ENCODE results near the gene ATF2. TPM values are rescaled to one million over a fixed set of nuclear protein-coding genes. Genes with fewer than 3 reads are reported as not detected.

The ATF2 gene
- total RNA-seq, 2 donors from 2014 or later: 52.2 to 54.0 TPM

DNA sequence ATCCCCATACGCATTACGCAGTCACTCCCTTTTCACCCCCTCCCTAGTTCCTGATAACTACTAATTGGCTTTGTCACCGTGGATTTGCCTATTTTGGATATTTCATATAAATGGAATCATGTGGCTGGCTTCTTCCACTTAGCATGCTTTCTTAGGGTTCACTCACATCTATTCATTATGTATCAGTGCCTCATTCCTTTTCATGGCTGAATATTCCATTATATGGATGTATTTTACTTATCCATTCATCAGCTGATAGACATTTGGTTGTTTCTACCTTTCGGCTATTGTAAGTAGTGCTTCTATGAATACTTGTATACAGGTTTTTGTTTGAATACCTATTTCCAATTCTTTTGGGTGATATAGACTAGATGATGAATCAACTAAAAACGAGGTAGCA lies 8.6 kb upstream of the ATF2 start:
- no peak overlapping the region for H3K4me3 Mint-ChIP-seq
- H3K9me3 ChIP-seq (ENCODE audit: control insufficient read depth, low read length, poor library complexity, severe bottlenecking): no peaks in the 10 kb centered on the region
- peak overlapping the region; percentile 19 for H3K27ac Mint-ChIP-seq
- peaks cover 23% of the 10 kb centered on the region for H3K4me1 Mint-ChIP-seq
- no peaks in the 10 kb centered on the region for H3K27me3 Mint-ChIP-seq
- ATAC-seq (no peak), DNase-seq (no peak)
- peaks cover 9% of the 10 kb centered on the region for H3K36me3 Mint-ChIP-seq (ENCODE audit: low read depth)

- Mint-ChIP-seq H3K36me3 (ENCODE audit: low read depth) (peaks cover 9% of the 10 kb centered on the region), H3K27ac (peak overlapping the region; percentile 19)
- no peak for ATAC-seq
Observed at GRCh38 chr2:175175896-175176295, 7.9 kb upstream of the ATF2 start.

DNA sequence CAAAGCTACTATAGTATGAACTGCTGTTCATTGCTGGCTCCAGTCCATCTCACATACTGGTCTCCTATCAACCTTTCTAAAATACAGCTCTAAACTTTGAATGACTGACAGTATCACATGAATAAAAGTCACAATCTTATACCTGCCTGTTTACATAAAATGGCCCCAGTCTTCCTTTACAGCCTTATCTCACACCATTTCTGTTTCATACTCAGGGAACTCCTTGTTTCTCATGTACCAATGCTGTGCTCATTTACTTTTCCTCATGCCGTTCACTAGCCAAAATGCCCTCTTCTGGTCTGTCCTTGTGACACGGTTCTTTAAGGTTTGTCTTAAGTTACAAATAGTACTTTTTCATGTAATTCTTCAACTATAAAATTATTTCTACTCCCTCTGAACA lies 7.3 kb upstream of the ATF2 start:
- DNase-seq: no peak
- peaks cover 20% of the 10 kb centered on the region for H3K4me1 Mint-ChIP-seq
- ATAC-seq: no peak
- H3K27ac Mint-ChIP-seq: no peak overlapping the region
- H3K9me3 ChIP-seq (ENCODE audit: control insufficient read depth, low read length, poor library complexity, severe bottlenecking): no peaks in the 10 kb centered on the region
- peaks cover 9% of the 10 kb centered on the region for H3K36me3 Mint-ChIP-seq (ENCODE audit: low read depth)
- H3K27me3 Mint-ChIP-seq: no peaks in the 10 kb centered on the region
- H3K4me3 Mint-ChIP-seq: no peak overlapping the region

More at GRCh38 chr2:175175896-175176295, 7.9 kb upstream of the ATF2 start:
- Mint-ChIP-seq H3K4me3 (no peak overlapping the region), H3K4me1 (peaks cover 22% of the 10 kb centered on the region), H3K27me3 (no peaks in the 10 kb centered on the region)
- H3K9me3 ChIP-seq (ENCODE audit: control insufficient read depth, low read length, poor library complexity, severe bottlenecking): no peaks in the 10 kb centered on the region
- no peak for DNase-seq

DNA sequence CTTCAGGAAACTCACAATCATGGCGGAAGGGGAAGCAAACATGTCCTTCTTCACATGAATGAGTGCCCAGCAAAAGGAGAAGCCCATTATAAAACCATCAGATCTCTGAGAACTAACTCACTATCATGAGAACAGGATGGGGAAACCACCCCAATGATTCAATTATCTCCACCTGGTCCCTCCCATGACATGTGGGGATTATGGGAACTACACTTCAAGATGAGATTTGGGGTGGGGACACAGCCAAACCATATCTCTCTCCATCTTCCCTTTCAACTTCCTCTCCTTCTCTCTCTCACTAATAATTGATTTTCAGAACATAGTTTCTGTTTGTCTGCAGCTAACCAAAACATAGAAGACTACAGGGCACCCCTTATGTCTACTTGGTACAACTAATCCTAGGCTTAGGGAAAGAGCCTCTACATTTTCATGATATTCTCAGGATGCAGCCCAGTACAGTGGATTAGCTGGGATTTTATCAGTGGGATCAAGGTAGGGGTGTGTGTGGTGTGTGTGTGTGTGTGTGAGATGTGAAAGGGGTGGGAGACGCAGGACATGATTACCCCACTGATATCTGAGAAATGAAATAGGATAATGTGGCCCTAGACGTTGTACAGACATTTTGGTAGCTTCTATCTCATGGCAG lies 2.8 kb upstream of the ATF2 start:
- H3K36me3 Mint-ChIP-seq (ENCODE audit: low read depth): peaks cover 9% of the 10 kb centered on the region
- H3K4me1 Mint-ChIP-seq: peaks cover 30% of the 10 kb centered on the region
- H3K27me3 Mint-ChIP-seq: no peaks in the 10 kb centered on the region
- H3K27ac Mint-ChIP-seq: no peak overlapping the region
- no peak overlapping the region for H3K4me3 Mint-ChIP-seq
- ATAC-seq: no peak
- DNase-seq: no peak
- no peaks in the 10 kb centered on the region for H3K9me3 ChIP-seq (ENCODE audit: control insufficient read depth, low read length, poor library complexity, severe bottlenecking)

DNA sequence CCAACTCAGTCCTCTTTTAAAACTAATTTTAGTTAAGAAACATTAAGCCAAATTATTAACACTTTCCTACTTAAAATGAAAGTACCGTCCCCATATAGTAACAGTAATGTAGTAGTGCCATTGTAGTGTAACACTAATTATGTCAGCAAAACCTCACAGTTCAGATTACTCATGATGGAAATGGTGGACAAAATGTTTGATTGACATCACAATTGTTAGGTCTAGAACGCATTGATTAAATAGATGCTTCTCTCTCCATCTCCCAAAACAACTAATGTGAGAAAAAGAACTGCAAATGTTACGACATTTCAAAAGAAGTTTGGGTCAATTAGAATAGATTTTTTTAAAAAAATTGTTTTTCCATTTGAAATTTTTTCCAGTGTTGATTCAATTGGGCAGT lies 1.2 kb upstream of the ATF2 start:
- peaks cover 30% of the 10 kb centered on the region for H3K4me1 Mint-ChIP-seq
- H3K36me3 Mint-ChIP-seq (ENCODE audit: low read depth): peaks cover 5% of the 10 kb centered on the region

GRCh38 chr2:175168564-175168945 lies 552 bp upstream of the ATF2 start:
- Mint-ChIP-seq H3K4me3 (peak overlapping the region; percentile 98), H3K4me1 (peaks cover 31% of the 10 kb centered on the region), H3K27ac (peak overlapping the region; percentile 98), H3K36me3 (ENCODE audit: low read depth) (peaks cover 5% of the 10 kb centered on the region), H3K27me3 (no peaks in the 10 kb centered on the region)
- H3K9me3 ChIP-seq (ENCODE audit: control insufficient read depth, low read length, poor library complexity, severe bottlenecking): no peaks in the 10 kb centered on the region
- DNase-seq (no peak), ATAC-seq (peak; percentile 33)

More for the DNA sequence above, 1.2 kb upstream of the ATF2 start:
- no peaks in the 10 kb centered on the region for H3K9me3 ChIP-seq (ENCODE audit: control insufficient read depth, low read length, poor library complexity, severe bottlenecking)
- H3K27ac Mint-ChIP-seq: no peak overlapping the region
- ATAC-seq (no peak), DNase-seq (no peak)
- no peaks in the 10 kb centered on the region for H3K27me3 Mint-ChIP-seq
- no peak overlapping the region for H3K4me3 Mint-ChIP-seq

DNA sequence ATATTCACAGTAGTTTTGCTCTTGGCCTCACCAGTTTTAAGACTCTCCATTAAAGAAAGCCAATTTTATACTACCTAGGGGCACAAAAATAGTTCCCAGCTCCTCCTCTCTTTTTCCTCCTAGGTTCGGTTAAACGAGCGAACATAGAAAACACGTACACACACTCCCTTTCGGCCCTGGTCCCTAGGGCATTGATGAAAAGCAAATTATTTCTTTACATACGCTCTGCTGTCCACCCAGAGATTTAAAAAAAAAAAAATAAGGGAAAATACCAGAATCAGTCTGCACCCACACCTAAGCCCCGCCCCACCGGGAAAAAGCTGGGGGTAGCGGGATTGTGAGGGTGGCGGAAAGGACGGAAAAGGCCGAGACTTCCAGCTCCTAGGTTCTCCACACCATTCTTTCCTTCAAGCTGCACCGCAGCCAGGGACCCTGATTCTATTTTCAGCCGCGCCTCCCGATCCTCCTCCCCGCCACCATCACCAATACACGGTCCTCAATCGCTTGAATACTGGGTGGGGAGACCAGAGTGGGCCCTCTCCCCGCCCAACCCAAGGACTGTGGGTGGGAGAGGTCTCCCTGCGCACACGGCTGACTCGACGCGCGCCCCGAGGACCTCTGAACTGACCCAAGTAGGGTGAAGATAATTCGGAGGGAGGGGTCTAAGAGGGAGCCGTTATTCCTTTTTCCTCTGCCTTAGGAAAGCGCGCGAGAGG lies 769 bp downstream of the ATF2 start:
- peaks cover 2% of the 10 kb centered on the region for H3K36me3 Mint-ChIP-seq (ENCODE audit: low read depth)
- ATAC-seq: no peak
- peak overlapping the region; percentile 98 for H3K27ac Mint-ChIP-seq
- no peaks in the 10 kb centered on the region for H3K27me3 Mint-ChIP-seq
- peaks cover 26% of the 10 kb centered on the region for H3K4me1 Mint-ChIP-seq
- H3K4me3 Mint-ChIP-seq: peak overlapping the region; percentile 98
- no peaks in the 10 kb centered on the region for H3K9me3 ChIP-seq (ENCODE audit: control insufficient read depth, low read length, poor library complexity, severe bottlenecking)
- peak in 2 of 3 donors; percentile 14 to 15 for DNase-seq

- H3K9me3 ChIP-seq (ENCODE audit: control insufficient read depth, low read length, poor library complexity, severe bottlenecking): no peaks in the 10 kb centered on the region
- Mint-ChIP-seq H3K4me1 (peaks cover 26% of the 10 kb centered on the region), H3K4me3 (peak overlapping the region; percentile 98), H3K27me3 (no peaks in the 10 kb centered on the region), H3K36me3 (ENCODE audit: low read depth) (peaks cover 2% of the 10 kb centered on the region), H3K27ac (peak overlapping the region; percentile 98)
- DNase-seq (no peak), ATAC-seq (no peak)
Observed at GRCh38 chr2:175166216-175166824, 1.7 kb downstream of the ATF2 start.

GRCh38 chr2:175164235-175164634 lies 3.8 kb downstream of the ATF2 start:
- H3K27ac Mint-ChIP-seq: no peak overlapping the region
- no peak for DNase-seq
- no peak overlapping the region for H3K4me3 Mint-ChIP-seq
- H3K27me3 Mint-ChIP-seq: no peaks in the 10 kb centered on the region
- ATAC-seq: no peak
- H3K36me3 Mint-ChIP-seq (ENCODE audit: low read depth): peaks cover 2% of the 10 kb centered on the region
- no peaks in the 10 kb centered on the region for H3K9me3 ChIP-seq (ENCODE audit: control insufficient read depth, low read length, poor library complexity, severe bottlenecking)
- H3K4me1 Mint-ChIP-seq: peaks cover 26% of the 10 kb centered on the region

DNA sequence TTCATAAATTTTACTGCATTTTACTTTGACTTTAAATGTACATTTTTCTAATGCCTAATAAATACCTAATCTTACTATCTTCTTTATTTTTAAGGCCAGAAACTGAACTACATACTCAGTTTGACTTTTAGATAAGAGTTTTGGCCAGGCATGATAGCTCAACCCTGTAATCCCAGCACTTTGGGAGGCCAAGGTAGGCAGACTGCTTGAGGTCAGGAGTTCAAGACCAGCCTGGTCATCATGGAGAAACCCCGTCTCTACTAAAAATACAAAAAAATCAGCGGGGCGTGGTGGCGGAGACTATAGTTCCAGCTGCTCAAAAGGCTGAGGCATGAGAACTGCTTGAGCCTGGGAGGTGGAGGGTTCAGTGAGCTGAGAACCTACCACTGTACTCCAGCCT lies 9.1 kb downstream of the ATF2 start:
- no peak overlapping the region for H3K4me3 Mint-ChIP-seq
- H3K36me3 Mint-ChIP-seq (ENCODE audit: low read depth): no peaks in the 10 kb centered on the region
- ATAC-seq (no peak), DNase-seq (no peak)
- peaks cover 24% of the 10 kb centered on the region for H3K4me1 Mint-ChIP-seq
- H3K27me3 Mint-ChIP-seq: no peaks in the 10 kb centered on the region
- H3K27ac Mint-ChIP-seq: no peak overlapping the region
- H3K9me3 ChIP-seq (ENCODE audit: control insufficient read depth, low read length, poor library complexity, severe bottlenecking): no peaks in the 10 kb centered on the region

- no peak overlapping the region for H3K27ac Mint-ChIP-seq
- no peaks in the 10 kb centered on the region for H3K36me3 Mint-ChIP-seq (ENCODE audit: low read depth)
- ATAC-seq: no peak
- peaks cover 27% of the 10 kb centered on the region for H3K4me1 Mint-ChIP-seq
- no peak for DNase-seq
- no peak overlapping the region for H3K4me3 Mint-ChIP-seq
- H3K27me3 Mint-ChIP-seq: no peaks in the 10 kb centered on the region
- H3K9me3 ChIP-seq (ENCODE audit: control insufficient read depth, low read length, poor library complexity, severe bottlenecking): no peaks in the 10 kb centered on the region
Observed at GRCh38 chr2:175156534-175156933, 11.5 kb downstream of the ATF2 start.

GRCh38 chr2:175154661-175155082 lies 13.3 kb downstream of the ATF2 start:
- no peak for DNase-seq
- H3K4me1 Mint-ChIP-seq: peaks cover 22% of the 10 kb centered on the region
- H3K27ac Mint-ChIP-seq: no peak overlapping the region
- H3K9me3 ChIP-seq (ENCODE audit: control insufficient read depth, low read length, poor library complexity, severe bottlenecking): no peaks in the 10 kb centered on the region
- no peaks in the 10 kb centered on the region for H3K27me3 Mint-ChIP-seq
- H3K4me3 Mint-ChIP-seq: no peak overlapping the region
- H3K36me3 Mint-ChIP-seq (ENCODE audit: low read depth): peaks cover 2% of the 10 kb centered on the region
- ATAC-seq: no peak

DNA sequence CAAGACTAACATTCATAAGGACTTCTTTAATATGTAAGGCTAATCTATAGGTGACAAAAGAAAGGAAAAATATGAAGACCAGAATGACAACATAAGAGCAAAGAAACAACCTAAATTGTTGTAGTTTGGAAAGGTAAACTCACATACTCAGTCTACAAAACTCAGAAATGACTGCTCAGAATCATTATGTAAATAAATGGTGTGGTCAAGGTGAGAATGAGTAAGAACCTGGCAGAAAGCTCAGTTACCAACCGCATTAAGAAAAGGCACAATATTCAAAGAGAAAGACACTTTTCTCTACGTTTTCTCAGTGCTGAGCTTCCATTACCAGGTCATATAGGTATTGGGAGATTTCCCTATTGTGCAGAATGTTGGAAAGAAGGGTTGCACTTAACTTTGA lies 15.8 kb downstream of the ATF2 start:
- no peaks in the 10 kb centered on the region for H3K9me3 ChIP-seq (ENCODE audit: control insufficient read depth, low read length, poor library complexity, severe bottlenecking)
- peaks cover 34% of the 10 kb centered on the region for H3K4me1 Mint-ChIP-seq
- peaks cover 10% of the 10 kb centered on the region for H3K36me3 Mint-ChIP-seq (ENCODE audit: low read depth)
- H3K27me3 Mint-ChIP-seq: no peaks in the 10 kb centered on the region
- no peak overlapping the region for H3K4me3 Mint-ChIP-seq
- no peak overlapping the region for H3K27ac Mint-ChIP-seq
- ATAC-seq: no peak
- DNase-seq: no peak

Measured in T-helper 17 cell (primary cell).